NB4 (cell line): ENCODE data around the gene ANTKMT.
A peak's percentile ranks its signal among the peaks of the same experiment; 100 is the strongest.

ENCODE experiments used
- DNase-seq: peaks from one replicate; pipeline ENCODE4 v3.0.0; 2010; ENCODE audit warnings: low read depth
- H3K4me3 ChIP-seq: one replicate; pipeline ENCODE4 v1.5.1; 2011; ENCODE audit warnings: mild to moderate bottlenecking, low read depth, low read length, moderate library complexity
- MYC ChIP-seq: IDR thresholded peaks from 2 replicates; pipeline ENCODE4 v1.6.1; 2011; ENCODE audit warnings: low read depth, low read length
- POLR2A ChIP-seq: IDR thresholded peaks from 2 replicates; pipeline ENCODE4 v1.6.1; 2011; ENCODE audit warnings: mild to moderate bottlenecking; ENCODE audit not compliant: insufficient read length; ENCODE audit errors: extremely low read depth
- TF ChIP-seq, protein P1 (sequence below): IDR thresholded peaks from one replicate; pipeline ENCODE4 v1.5.1; 2012; ENCODE audit warnings: low read depth, low read length
- TF ChIP-seq, protein P2 (sequence below): IDR thresholded peaks from 2 replicates; pipeline ENCODE4 v1.6.1; 2011; ENCODE audit warnings: low read depth, low read length

The ANTKMT gene

DNA sequence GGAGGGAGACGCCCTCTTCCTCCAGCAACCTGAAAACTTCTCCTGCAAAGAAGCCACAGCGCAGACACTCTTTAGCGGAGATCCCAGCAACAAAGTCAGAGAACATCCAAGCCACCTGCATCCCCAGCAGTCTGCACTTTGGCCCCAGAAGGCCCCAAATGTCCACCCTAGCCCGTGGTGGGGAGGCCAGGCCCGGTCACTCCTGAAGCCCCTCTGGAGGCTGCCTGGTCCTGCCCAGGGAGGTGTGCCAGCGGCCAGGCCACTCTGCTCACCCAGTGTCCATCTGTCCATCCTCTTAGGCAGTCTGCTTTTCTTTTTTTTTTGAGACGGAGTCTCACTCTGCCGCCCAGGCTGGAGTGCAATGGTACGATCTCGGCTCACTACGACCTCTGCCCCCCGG lies 11.4 kb downstream of the ANTKMT start:
- no peak overlapping the region for H3K4me3 ChIP-seq
- TF ChIP-seq, protein P1, sequence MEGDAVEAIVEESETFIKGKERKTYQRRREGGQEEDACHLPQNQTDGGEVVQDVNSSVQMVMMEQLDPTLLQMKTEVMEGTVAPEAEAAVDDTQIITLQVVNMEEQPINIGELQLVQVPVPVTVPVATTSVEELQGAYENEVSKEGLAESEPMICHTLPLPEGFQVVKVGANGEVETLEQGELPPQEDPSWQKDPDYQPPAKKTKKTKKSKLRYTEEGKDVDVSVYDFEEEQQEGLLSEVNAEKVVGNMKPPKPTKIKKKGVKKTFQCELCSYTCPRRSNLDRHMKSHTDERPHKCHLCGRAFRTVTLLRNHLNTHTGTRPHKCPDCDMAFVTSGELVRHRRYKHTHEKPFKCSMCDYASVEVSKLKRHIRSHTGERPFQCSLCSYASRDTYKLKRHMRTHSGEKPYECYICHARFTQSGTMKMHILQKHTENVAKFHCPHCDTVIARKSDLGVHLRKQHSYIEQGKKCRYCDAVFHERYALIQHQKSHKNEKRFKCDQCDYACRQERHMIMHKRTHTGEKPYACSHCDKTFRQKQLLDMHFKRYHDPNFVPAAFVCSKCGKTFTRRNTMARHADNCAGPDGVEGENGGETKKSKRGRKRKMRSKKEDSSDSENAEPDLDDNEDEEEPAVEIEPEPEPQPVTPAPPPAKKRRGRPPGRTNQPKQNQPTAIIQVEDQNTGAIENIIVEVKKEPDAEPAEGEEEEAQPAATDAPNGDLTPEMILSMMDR = no peak
- TF ChIP-seq MYC (no peak), POLR2A (no peak)
- TF ChIP-seq, protein P2, sequence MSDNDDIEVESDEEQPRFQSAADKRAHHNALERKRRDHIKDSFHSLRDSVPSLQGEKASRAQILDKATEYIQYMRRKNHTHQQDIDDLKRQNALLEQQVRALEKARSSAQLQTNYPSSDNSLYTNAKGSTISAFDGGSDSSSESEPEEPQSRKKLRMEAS = no peak
- no peak for DNase-seq

GRCh38 chr16:732936-733335 lies 12.0 kb downstream of the ANTKMT start:
- no peak overlapping the region for H3K4me3 ChIP-seq
- TF ChIP-seq MYC (no peak), POLR2A (no peak)
- TF ChIP-seq, protein P1 = no peak
- no peak for DNase-seq

GRCh38 chr16:733382-734207 lies 12.6 kb downstream of the ANTKMT start:
- peak; percentile 40 for DNase-seq
- H3K4me3 ChIP-seq = no peak overlapping the region
- TF ChIP-seq, protein P2 = no peak
- TF ChIP-seq POLR2A (no peak), MYC (no peak)
- TF ChIP-seq, protein P1 = peak; percentile 38

GRCh38 chr16:734208-734980 lies 13.4 kb downstream of the ANTKMT start:
- DNase-seq = peak; percentile 1
- TF ChIP-seq, protein P2 = no peak
- TF ChIP-seq MYC (no peak), POLR2A (no peak)
- TF ChIP-seq, protein P1 = no peak
- H3K4me3 ChIP-seq = no peak overlapping the region

- TF ChIP-seq POLR2A = no peak
- TF ChIP-seq, protein P2 = no peak
- TF ChIP-seq, protein P1 = no peak
- TF ChIP-seq MYC = no peak
- no peak overlapping the region for H3K4me3 ChIP-seq
- no peak for DNase-seq
These were observed 14.3 kb downstream of the ANTKMT start for GRCh38 chr16:734981-735881.
